ENCODE data around the gene SLC13A4. TPM values are rescaled to one million over a fixed set of nuclear protein-coding genes. Genes with fewer than 3 reads are reported as not detected.
"Not testable (repeated sequence)": the region's sequence is repeated elsewhere in the genome, so short reads cannot be mapped to it uniquely, and the experiment has no call there.

SLC13A4 gene
- total RNA-seq, 1 donor: not detected

DNA sequence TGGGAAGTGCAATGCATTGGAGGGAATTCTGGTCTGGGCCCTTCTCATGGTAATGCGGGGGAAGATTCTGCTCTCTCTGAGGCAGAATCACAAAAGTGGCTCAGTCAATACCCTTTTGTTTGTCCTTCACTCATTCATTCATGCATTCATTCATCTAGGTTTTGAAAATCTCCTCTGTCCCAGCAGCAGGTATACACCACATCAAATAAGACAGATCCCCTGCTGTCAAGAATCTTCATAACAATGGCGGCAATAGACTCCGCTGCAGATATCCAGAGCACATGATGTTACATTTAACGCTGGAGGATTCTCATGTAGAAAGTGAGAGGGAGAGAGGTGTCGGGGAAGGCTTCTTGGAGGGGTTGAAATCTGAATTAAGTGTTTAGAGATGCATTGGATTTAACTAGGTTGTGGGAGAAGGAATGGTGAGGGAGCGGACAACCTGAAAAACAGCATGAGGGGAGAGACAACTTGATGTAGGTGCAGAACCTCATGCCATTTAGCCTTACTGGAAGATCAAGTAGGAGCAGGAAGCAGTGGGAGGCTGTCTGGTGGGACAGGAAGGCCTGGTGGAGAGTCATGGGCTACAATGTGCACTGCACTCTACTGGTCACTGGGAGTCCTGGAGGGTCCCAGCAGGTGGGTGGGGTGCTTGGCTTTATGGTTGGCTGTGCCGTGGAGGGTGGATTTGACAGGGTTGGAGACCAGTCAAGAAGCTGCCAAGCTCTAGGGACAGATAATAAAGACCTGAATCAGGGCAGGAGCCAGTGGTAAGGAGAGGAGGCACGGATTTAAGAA, 25.8 kb upstream of the SLC13A4 start:
- DNase-seq (ENCODE audit: low read depth in 2 of 3, low spot score in 2 of 3): no peak

GRCh38 chr7:135748770-135749169, 20.8 kb upstream of the SLC13A4 start, which contains the start of gene FAM180A:
FAM180A (minus strand) TSS chr7:135748813; CDS start chr7:135748580, 233 bp downstream.
- DNase-seq (ENCODE audit: low read depth in 2 of 3, low spot score in 2 of 3): no peak

GRCh38 chr7:135747366-135747765, 19.4 kb upstream of the SLC13A4 start:
- DNase-seq (ENCODE audit: low read depth in 2 of 3, low spot score in 2 of 3): no peak

GRCh38 chr7:135745703-135746312, 17.8 kb upstream of the SLC13A4 start:
- DNase-seq (ENCODE audit: low read depth in 2 of 3, low spot score in 2 of 3): no peak

GRCh38 chr7:135744938-135745702, 17.1 kb upstream of the SLC13A4 start:
- DNase-seq (ENCODE audit: low read depth in 2 of 3, low spot score in 2 of 3): no peak

- DNase-seq (ENCODE audit: low read depth in 2 of 3, low spot score in 2 of 3): no peak
Measured at GRCh38 chr7:135743907-135744731, 16.1 kb upstream of the SLC13A4 start.

DNA sequence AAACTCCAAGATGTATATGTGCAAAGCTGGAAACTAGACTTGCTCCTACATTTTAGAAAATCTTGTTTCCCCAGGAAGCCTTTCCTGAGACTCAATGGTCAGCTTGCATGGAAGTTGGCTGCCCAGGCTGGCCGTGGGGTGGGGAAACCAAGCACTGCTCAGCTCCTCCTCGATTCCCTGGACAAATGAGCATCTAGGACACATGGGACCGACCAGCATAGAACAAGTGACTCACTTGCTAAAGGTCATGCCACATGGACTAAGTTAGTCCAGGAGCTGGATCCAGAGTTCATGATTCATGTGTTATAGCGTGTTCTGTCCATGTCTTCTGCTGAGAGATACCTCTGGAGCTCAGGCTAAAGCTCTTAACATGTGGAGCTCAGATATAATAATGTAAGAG, 14.4 kb upstream of the SLC13A4 start:
- no peak for DNase-seq (ENCODE audit: low read depth in 2 of 3, low spot score in 2 of 3)

DNA sequence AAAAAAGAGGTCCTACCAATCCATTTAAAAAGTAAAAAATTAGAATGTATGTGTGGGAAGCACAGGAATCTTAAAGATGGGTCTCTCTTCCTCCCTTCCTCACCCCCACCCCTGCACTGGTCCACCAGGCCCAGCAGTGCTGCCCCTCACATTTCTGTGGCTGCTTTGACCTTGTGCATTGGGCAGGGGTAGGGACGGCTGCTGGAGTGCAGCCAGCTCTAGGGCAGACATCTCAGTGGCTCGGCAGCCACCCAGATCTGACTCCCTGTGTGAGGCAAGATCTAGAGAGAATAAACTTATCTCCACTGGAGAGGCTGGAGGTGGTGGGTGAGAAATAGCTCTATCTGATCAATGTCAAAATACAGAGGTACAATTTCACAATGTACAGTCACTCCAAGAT, 13.9 kb upstream of the SLC13A4 start:
- DNase-seq (ENCODE audit: low read depth in 2 of 3, low spot score in 2 of 3): no peak

DNA sequence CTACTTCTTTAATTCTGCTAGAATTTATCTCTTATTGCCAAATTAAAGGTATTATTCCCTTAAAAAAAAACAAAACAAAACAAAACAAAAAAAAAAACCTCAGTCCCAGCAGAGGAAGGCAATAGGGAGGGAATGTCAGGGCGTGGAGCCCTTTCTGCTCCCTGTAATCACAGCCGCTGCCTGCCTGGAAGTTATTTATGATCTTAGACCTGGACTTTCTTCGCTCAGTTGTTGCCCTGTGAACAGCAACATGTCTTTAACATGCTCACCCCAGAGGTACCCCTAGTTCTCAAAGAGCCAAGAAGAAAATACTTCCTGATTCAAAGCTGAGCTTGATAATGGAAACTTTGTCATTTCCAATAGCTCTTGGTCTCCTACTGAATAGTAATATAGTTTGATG, 12.9 kb upstream of the SLC13A4 start:
- no peak for DNase-seq (ENCODE audit: low read depth in 2 of 3, low spot score in 2 of 3)

- DNase-seq (ENCODE audit: low read depth in 2 of 3, low spot score in 2 of 3): not testable (repeated sequence)
Measured at GRCh38 chr7:135737306-135737647, 9.3 kb upstream of the SLC13A4 start.

DNA sequence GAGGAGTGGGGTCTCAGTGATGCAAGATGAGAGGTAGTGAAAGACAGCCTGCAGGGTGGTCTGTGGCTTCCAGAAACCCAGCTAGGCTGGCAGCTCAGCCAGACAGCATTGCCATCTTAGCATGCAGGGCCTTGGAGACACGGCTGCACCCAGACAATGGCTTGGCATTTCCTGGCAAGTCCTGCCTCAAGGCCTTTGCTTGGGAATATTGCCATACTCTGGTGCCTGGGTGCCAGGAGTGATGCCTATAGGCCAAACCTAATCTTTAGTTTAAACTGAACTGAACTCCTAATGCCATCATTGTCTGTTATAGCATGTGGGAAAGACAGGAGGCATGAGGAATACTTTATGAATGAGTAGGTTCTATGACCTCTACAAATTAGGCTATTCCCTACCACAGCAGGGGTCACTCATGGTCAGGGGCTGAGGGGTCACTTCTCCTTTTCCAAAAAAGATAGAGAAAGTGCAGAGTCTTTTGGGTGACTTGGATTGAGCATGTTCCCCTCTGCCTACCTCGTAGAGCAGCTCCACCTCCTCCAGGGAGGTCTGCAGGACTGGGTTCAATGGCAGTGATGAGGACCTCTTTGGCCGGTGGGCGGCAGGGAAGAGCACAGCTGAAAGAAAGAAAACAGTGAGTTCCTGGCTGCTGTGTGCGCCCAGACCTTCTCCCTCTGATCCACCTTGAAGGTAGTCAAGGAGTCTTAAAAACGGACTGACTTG, 8.8 kb upstream of the SLC13A4 start:
- DNase-seq (ENCODE audit: low read depth in 2 of 3, low spot score in 2 of 3): no peak

- DNase-seq (ENCODE audit: low read depth in 2 of 3, low spot score in 2 of 3): no peak
Measured at GRCh38 chr7:135734343-135734689, 6.3 kb upstream of the SLC13A4 start.

- no peak for DNase-seq (ENCODE audit: low read depth in 2 of 3, low spot score in 2 of 3)
Measured at GRCh38 chr7:135733603-135734342, 5.8 kb upstream of the SLC13A4 start.

- DNase-seq (ENCODE audit: low read depth in 2 of 3, low spot score in 2 of 3): no peak
Measured at GRCh38 chr7:135731131-135731530, 3.1 kb upstream of the SLC13A4 start.

- no peak for DNase-seq (ENCODE audit: low read depth in 2 of 3, low spot score in 2 of 3)
Measured at GRCh38 chr7:135729230-135729629, 1.2 kb upstream of the SLC13A4 start.

GRCh38 chr7:135726911-135727673, 894 bp downstream of the SLC13A4 start:
- DNase-seq (ENCODE audit: low read depth in 2 of 3, low spot score in 2 of 3): no peak

DNA sequence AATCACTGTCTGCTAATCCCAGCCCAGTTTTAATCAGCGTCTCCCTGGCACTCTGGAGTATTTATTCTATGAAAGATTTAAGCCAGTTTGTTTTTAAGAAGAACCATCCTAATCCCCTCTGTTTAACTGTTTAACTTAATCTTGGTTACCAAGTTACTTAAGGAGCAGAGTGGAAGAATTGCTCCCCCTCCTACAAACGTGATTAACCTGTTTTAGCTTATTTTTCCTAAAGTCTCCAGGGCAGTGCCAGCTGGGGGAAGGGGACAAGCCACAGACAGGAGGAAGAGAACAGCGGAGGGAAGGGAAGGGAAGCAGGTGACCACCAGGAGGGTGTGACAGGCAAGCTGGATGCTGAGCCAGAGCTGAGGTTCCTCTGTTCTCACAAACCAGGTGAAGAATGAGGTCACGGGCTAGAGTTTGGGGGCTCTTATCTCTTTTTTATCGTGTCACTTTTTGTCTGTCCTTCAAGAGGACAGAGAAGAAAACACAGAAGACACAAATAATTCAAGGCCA, 1.7 kb downstream of the SLC13A4 start:
- DNase-seq (ENCODE audit: low read depth in 2 of 3, low spot score in 2 of 3): no peak

DNA sequence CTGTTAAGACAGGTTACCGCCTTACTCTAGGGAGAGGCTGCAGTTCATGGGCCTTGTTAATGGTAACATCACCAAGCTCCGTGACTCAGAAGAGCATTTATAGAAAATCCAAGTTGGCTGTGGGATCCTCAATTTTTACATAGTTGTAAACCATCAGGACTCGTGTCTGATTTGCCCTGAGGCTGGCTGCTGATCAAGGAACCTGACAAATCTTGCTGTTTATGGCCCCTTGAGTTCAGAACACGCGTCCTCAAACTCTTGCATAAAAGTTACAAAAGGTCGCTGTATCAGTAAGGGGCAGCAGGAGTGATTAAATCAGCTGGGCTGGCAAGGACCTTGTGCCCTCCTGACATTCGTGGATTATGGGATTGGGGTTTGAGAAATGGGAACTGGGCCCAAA, 4.6 kb downstream of the SLC13A4 start:
- no peak for DNase-seq (ENCODE audit: low read depth in 2 of 3, low spot score in 2 of 3)

All from hematopoietic multipotent progenitor cell (in vitro differentiated cells).